A549 treated with AZD9567 at 1 μM for 4 hours (cell line): ENCODE results near the gene OR7G2. TPM values are rescaled to one million over a fixed set of nuclear protein-coding genes. Genes with fewer than 3 reads are reported as not detected.

Source experiments
- total RNA-seq: library from RNA; stranded (reverse); fragments of 200-300 nt; extraction: Qiagen RNA extraction; gene quantifications from 5 replicates; pipeline ENCODE4 v1.2.3, GENCODE V29; 2022; ENCODE audit not compliant: insufficient read depth

Gene OR7G2
- not detected in 5 replicates for total RNA-seq

GRCh38 chr19:9107375-9107774, at the start of gene OR7G2:
Gene OR7G2 (minus strand): TSS chr19:9107475. CDS start chr19:9103243, 4,232 bp downstream.

GRCh38 chr19:9140159-9140874, 33.0 kb upstream of the OR7G2 start, which contains the start of gene ZNF317:
Gene ZNF317 (plus strand): TSS chr19:9140397. CDS start chr19:9156017, 15,620 bp downstream.

DNA sequence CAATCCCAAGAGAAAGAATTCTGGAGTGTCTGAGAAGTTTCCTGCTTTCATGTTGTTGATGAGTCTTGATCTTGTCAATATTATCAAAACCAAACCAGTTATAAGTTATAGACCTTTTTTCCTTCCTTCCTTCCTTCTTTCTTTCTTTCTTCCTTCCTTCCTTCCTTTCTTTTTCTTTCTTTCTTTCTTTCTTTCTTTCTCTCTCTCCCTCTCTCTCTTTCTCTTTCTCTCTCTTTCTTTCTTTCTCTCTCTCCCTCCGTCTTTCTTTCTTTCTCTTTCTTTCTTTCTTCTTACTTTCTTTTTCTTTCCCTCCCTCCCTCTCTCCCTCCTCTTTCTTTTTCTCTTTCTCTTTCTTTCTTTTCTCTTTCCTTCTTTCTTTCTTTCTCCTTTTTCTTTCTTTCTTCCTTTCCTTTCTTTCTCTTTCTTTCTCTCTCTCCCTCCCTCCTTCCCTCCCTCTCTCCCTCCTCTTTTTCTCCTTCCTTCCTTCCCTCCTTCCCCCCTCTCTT, 19.7 kb upstream of the OR7G2 start, which contains the start of gene OR7G3:
Gene OR7G3, minus strand, starts transcription at position 51 of the 506 bp plus-strand sequence. Its CDS starts 0 bp downstream, at position 51.

DNA sequence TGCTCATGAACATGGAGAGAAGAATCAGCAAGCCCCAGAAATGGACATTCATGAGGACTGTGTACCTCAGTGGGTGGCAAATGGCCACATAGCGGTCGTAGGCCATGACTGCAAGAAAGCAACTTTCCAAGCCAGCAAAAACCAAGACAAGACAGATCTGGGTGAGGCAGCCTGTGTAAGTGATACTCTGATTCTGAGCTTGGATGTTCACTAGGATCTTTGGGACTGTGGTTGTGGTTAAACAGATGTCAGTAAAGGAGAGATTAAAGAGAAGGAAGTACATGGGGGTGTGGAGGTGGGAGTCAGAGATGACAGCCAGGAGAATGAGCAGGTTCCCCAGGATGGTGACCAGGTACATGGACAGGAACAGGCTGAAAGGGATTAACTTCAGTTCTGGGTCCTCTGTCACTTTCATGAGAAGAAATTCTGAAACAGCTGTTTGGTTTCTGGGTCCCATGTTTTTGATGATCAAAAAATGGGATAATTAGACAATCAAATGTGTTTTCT, 8.1 kb upstream of the OR7G2 start, which contains the start of gene OR7G1:
Gene OR7G1, minus strand, starts transcription at position 457 of the 507 bp plus-strand sequence. Its CDS starts 0 bp downstream, at position 457.

DNA sequence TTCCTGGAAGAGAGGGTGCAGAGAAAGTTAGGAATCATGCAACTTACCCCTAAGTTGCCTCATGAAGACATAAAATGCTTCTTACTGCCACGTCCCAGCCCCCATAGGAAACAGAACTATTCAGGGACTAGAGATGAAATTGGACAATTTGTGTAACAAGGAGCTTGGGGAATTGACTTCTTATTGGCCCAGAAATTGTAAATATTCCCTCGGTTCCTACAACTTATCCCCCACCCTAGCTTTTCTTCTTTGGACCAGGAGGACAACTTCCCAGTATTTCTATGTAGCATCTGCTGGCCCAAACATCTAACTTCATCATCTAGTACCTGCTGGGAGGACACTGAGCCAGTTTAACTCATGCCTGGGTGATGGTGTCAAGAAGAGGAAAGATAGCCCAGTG, 20.5 kb downstream of the OR7G2 start, which contains the start of gene OR1M1:
Gene OR1M1, plus strand, starts transcription at position 301 of the 400 bp plus-strand sequence. CDS start 6,184 bp downstream, outside the sequence.

Other genes with a start within 250 kb of the OR7G2 start
- 0.01 to 0.18 TPM (median 0.03 TPM) in 4 of 5 replicates, not detected in the other for gene MUC16, start 97.1 kb downstream of the OR7G2 start, total RNA-seq
- not detected in 5 replicates for gene OR1M1, start 20.4 kb downstream of the OR7G2 start, total RNA-seq
- not detected in 5 replicates for gene OR7G1, start 8.3 kb upstream of the OR7G2 start, total RNA-seq
- gene OR7G3, start 19.5 kb upstream of the OR7G2 start, total RNA-seq = not detected in 5 replicates
- gene ZNF317, start 32.9 kb upstream of the OR7G2 start, total RNA-seq = 15.9 to 19.9 TPM (median 18.5 TPM) in 5 replicates
- gene OR7D2, start 71.5 kb upstream of the OR7G2 start, total RNA-seq = not detected in 5 replicates
- not detected in 5 replicates for gene OR7D4, start 112.1 kb upstream of the OR7G2 start, total RNA-seq
- not detected in 5 replicates for gene OR7E24, start 143.5 kb upstream of the OR7G2 start, total RNA-seq
- 0.82 to 1.7 TPM (median 1.2 TPM) in 5 replicates for gene ZNF699, start 202.4 kb upstream of the OR7G2 start, total RNA-seq
- 1.8 to 4.5 TPM (median 4.4 TPM) in 5 replicates for gene ZNF559, start 216.7 kb upstream of the OR7G2 start, total RNA-seq